ENCODE results near the gene PHRF1. TPM values are rescaled to one million over a fixed set of nuclear protein-coding genes. Genes with fewer than 3 reads are reported as not detected.

PHRF1 gene
- total and polyA plus RNA-seq, 7 donors = 6.6 to 29.3 (median 16.1) TPM

- Histone ChIP-seq H3K36me3 (peaks cover 0 to 25% (median 8%) of the 10 kb centered on the region in 4 donors), H3K27ac (no peak overlapping the region), H3K27me3 (peaks cover 0 to 11% (median 0%) of the 10 kb centered on the region in 3 donors), H3K4me3 (no peak overlapping the region), H3K9me3 (no peaks in the 10 kb centered on the region), H3K4me1 (peaks cover 0 to 23% (median 20%) of the 10 kb centered on the region in 4 donors)
- TF ChIP-seq, protein P1, sequence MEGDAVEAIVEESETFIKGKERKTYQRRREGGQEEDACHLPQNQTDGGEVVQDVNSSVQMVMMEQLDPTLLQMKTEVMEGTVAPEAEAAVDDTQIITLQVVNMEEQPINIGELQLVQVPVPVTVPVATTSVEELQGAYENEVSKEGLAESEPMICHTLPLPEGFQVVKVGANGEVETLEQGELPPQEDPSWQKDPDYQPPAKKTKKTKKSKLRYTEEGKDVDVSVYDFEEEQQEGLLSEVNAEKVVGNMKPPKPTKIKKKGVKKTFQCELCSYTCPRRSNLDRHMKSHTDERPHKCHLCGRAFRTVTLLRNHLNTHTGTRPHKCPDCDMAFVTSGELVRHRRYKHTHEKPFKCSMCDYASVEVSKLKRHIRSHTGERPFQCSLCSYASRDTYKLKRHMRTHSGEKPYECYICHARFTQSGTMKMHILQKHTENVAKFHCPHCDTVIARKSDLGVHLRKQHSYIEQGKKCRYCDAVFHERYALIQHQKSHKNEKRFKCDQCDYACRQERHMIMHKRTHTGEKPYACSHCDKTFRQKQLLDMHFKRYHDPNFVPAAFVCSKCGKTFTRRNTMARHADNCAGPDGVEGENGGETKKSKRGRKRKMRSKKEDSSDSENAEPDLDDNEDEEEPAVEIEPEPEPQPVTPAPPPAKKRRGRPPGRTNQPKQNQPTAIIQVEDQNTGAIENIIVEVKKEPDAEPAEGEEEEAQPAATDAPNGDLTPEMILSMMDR (IDR thresholded peaks at IDR 0.05) = no peak
- TF ChIP-seq POLR2A (IDR thresholded peaks at IDR 0.05) (no peak), EP300 (IDR thresholded peaks at IDR 0.05) (no peak), POLR2AphosphoS5 (IDR thresholded peaks at IDR 0.05) (no peak)
- intact Hi-C loops (cut with DNase I) = loop anchor here (5.0 kb wide), 1 partner anchor 42 kb away; the partner anchor contains the start of gene PHRF1
- DNase-seq = no peak
- 93 to 94% methylated on average over 24 of the region's 24 CpGs for WGBS, 2 donors
Observed at GRCh38 chr11:618856-619627, 42.8 kb downstream of the PHRF1 start.

DNA sequence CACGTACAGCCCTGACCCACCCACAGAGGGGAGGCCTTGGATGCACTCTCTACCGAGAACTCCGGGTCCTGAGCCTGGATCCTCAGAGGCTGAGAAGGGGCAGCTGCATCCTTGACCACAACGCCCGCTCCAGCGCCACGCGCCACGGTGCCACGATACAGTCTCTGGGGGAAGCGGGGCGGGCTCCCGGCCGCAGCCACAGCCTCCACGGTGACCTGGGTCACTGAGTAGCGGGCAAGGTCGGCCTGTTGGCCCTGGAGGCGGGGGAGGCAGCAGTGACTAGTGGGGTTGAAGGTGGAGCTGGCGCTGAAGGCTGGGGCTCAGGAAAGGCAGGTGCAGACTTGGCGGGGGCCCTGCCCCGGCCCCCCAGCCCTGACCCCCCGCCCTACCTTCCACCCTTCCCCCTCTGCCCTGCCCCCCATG lies 43.4 kb downstream of the PHRF1 start:
- intact Hi-C loops (cut with DNase I) = loop anchor here (5.0 kb wide), 1 partner anchor 42 kb away; the partner anchor contains the start of gene PHRF1
- Histone ChIP-seq H3K36me3 (peaks cover 0 to 27% (median 8%) of the 10 kb centered on the region in 4 donors), H3K27me3 (peaks cover 0 to 17% (median 0%) of the 10 kb centered on the region in 3 donors), H3K27ac (no peak overlapping the region), H3K4me3 (no peak overlapping the region), H3K9me3 (no peaks in the 10 kb centered on the region), H3K4me1 (peaks cover 0 to 17% (median 14%) of the 10 kb centered on the region in 4 donors)
- TF ChIP-seq POLR2A (IDR thresholded peaks at IDR 0.05) (no peak), EP300 (IDR thresholded peaks at IDR 0.05) (no peak), POLR2AphosphoS5 (IDR thresholded peaks at IDR 0.05) (no peak)
- TF ChIP-seq, protein P1 (IDR thresholded peaks at IDR 0.05) = no peak
- peak; percentile 62 for DNase-seq
- 94 to 95% methylated on average over 22 of the region's 22 CpGs for WGBS, 2 donors

- DNase-seq = no peak
- Histone ChIP-seq H3K4me3 (no peak overlapping the region), H3K4me1 (peaks cover 0 to 11% (median 8%) of the 10 kb centered on the region in 4 donors), H3K9me3 (no peaks in the 10 kb centered on the region), H3K27ac (no peak overlapping the region), H3K36me3 (peaks cover 0 to 27% (median 8%) of the 10 kb centered on the region in 4 donors), H3K27me3 (peaks cover 0 to 21% (median 0%) of the 10 kb centered on the region in 3 donors)
- no peak for TF ChIP-seq POLR2AphosphoS5 (IDR thresholded peaks at IDR 0.05)
- TF ChIP-seq, protein P1 (IDR thresholded peaks at IDR 0.05) = no peak
- TF ChIP-seq EP300 (IDR thresholded peaks at IDR 0.05) = no peak
- TF ChIP-seq POLR2A (IDR thresholded peaks at IDR 0.05) = no peak
- intact Hi-C loops (cut with DNase I) = no loop called here
- WGBS, 2 donors = 96 to 97% methylated on average over 13 of the region's 13 CpGs
Observed at GRCh38 chr11:620201-620600, 43.9 kb downstream of the PHRF1 start.

GRCh38 chr11:620935-621814 lies 44.9 kb downstream of the PHRF1 start:
- DNase-seq = peak; percentile 64
- H3K27ac ChIP-seq = no peak overlapping the region
- no peak for TF ChIP-seq EP300 (IDR thresholded peaks at IDR 0.05)
- TF ChIP-seq, protein P1 (IDR thresholded peaks at IDR 0.05) = no peak
- TF ChIP-seq POLR2A (IDR thresholded peaks at IDR 0.05) = no peak
- no peak for TF ChIP-seq POLR2AphosphoS5 (IDR thresholded peaks at IDR 0.05)
- H3K27me3 ChIP-seq = peaks cover 0 to 31% (median 0%) of the 10 kb centered on the region in 3 donors
- peaks cover 0 to 27% (median 8%) of the 10 kb centered on the region in 4 donors for H3K36me3 ChIP-seq
- intact Hi-C loops (cut with DNase I) = no loop called here
- no peaks in the 10 kb centered on the region for H3K9me3 ChIP-seq
- no peak overlapping the region for H3K4me3 ChIP-seq
- H3K4me1 ChIP-seq = peaks cover 0 to 6% (median 5%) of the 10 kb centered on the region in 4 donors
- 77% methylated on average over 45 of the region's 45 CpGs for WGBS, 2 donors
